ENCODE results near the gene KHSRP.
A peak's percentile ranks its signal among the peaks of the same experiment; 100 is the strongest.

Gene KHSRP

GRCh38 chr19:6424195-6424938 lies at the start of gene KHSRP:
TSS of gene KHSRP (minus strand) at chr19:6424811. CDS start at chr19:6424701, 110 bp downstream.
- DNase-seq, result peak in 1 of 2 experiments; percentile 51

- no peak for DNase-seq
Measured at GRCh38 chr19:6473647-6474046, 49.0 kb upstream of the KHSRP start.

GRCh38 chr19:6472713-6473112 lies 48.1 kb upstream of the KHSRP start:
- DNase-seq, result no peak

GRCh38 chr19:6471076-6471475 lies 46.5 kb upstream of the KHSRP start:
- no peak for DNase-seq

GRCh38 chr19:6470173-6470572 lies 45.6 kb upstream of the KHSRP start:
- no peak for DNase-seq

GRCh38 chr19:6467384-6467783 lies 42.8 kb upstream of the KHSRP start:
- DNase-seq, result no peak

GRCh38 chr19:6466526-6467248 lies 42.1 kb upstream of the KHSRP start:
- DNase-seq, result no peak

GRCh38 chr19:6465663-6466062 lies 41.1 kb upstream of the KHSRP start:
- no peak for DNase-seq

GRCh38 chr19:6465006-6465405 lies 40.4 kb upstream of the KHSRP start:
- no peak for DNase-seq

GRCh38 chr19:6464070-6464873 lies 39.7 kb upstream of the KHSRP start, which contains the start of gene CRB3:
TSS of gene CRB3 (plus strand) at chr19:6464271. CDS start at chr19:6464702, 431 bp downstream.
- DNase-seq, result no peak

GRCh38 chr19:6460099-6460884 lies 35.7 kb upstream of the KHSRP start:
- DNase-seq, result peak; percentile 98

- DNase-seq, result peak; percentile 76 to 77
Measured at GRCh38 chr19:6459262-6460098, 34.9 kb upstream of the KHSRP start, which contains the start of gene SLC25A23. TSS of gene SLC25A23 (minus strand) at chr19:6459792. CDS start at chr19:6459628, 164 bp downstream.

GRCh38 chr19:6458695-6459261 lies 34.2 kb upstream of the KHSRP start:
- DNase-seq, result no peak

- DNase-seq, result no peak
Measured at GRCh38 chr19:6457958-6458694, 33.5 kb upstream of the KHSRP start.

GRCh38 chr19:6455924-6456323 lies 31.3 kb upstream of the KHSRP start:
- no peak for DNase-seq

GRCh38 chr19:6453951-6454565 lies 29.4 kb upstream of the KHSRP start:
- no peak for DNase-seq

- DNase-seq, result no peak
Measured at GRCh38 chr19:6452899-6453298, 28.3 kb upstream of the KHSRP start.

GRCh38 chr19:6452223-6452614 lies 27.6 kb upstream of the KHSRP start:
- no peak for DNase-seq

- DNase-seq, result no peak
Measured at GRCh38 chr19:6451583-6452222, 27.1 kb upstream of the KHSRP start.
